Measurements from ENCODE around the gene AMDHD1.

AMDHD1 gene

DNA sequence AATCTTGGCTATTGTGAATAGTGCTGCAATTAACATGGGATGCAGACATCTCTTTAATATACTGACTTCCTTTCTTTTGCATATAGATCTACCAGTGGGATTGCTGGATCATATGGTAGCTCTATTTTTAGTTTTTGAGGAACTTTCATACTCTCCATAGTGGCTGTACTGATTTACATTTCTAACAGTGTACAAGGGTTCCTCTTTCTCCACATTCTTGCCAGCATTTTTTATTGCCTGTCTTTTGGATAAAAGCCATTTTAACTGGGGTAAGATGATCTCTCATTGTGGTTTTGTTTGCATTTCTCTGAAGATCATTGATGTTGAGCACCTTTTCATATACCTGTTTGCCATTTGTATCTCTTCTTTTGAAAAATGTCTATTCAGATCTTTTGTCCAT lies 8.4 kb downstream of the AMDHD1 start:
- TF ChIP-seq, protein P1, sequence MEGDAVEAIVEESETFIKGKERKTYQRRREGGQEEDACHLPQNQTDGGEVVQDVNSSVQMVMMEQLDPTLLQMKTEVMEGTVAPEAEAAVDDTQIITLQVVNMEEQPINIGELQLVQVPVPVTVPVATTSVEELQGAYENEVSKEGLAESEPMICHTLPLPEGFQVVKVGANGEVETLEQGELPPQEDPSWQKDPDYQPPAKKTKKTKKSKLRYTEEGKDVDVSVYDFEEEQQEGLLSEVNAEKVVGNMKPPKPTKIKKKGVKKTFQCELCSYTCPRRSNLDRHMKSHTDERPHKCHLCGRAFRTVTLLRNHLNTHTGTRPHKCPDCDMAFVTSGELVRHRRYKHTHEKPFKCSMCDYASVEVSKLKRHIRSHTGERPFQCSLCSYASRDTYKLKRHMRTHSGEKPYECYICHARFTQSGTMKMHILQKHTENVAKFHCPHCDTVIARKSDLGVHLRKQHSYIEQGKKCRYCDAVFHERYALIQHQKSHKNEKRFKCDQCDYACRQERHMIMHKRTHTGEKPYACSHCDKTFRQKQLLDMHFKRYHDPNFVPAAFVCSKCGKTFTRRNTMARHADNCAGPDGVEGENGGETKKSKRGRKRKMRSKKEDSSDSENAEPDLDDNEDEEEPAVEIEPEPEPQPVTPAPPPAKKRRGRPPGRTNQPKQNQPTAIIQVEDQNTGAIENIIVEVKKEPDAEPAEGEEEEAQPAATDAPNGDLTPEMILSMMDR (IDR thresholded peaks at IDR 0.05; ENCODE audit: borderline replicate concordance, insufficient read depth, low read depth, low read length) = no peak
- H3K4me3 ChIP-seq (ENCODE audit: low read depth, low read length) = no peak overlapping the region

DNA sequence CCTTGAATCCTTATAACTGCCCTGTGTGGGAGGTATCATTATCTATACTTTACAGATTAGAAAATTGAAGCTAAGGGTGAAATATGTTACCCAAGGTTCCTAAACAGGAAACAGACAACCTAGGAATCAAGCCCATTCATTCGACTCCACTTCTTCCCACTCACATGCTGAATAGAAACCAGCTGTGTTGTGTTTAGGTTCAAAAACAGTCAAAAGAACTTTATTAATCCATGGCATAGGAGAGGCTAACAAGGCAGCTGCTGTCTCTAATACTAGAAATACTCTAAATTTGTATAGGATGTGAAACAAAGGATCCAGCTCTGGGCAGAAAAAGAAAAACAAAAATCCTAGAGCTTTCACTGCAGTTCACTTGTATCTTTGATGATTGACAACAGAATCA lies 9.9 kb downstream of the AMDHD1 start:
- no peak overlapping the region for H3K4me3 ChIP-seq (ENCODE audit: low read depth, low read length)
- TF ChIP-seq, protein P1 (IDR thresholded peaks at IDR 0.05; ENCODE audit: borderline replicate concordance, insufficient read depth, low read depth, low read length) = no peak

DNA sequence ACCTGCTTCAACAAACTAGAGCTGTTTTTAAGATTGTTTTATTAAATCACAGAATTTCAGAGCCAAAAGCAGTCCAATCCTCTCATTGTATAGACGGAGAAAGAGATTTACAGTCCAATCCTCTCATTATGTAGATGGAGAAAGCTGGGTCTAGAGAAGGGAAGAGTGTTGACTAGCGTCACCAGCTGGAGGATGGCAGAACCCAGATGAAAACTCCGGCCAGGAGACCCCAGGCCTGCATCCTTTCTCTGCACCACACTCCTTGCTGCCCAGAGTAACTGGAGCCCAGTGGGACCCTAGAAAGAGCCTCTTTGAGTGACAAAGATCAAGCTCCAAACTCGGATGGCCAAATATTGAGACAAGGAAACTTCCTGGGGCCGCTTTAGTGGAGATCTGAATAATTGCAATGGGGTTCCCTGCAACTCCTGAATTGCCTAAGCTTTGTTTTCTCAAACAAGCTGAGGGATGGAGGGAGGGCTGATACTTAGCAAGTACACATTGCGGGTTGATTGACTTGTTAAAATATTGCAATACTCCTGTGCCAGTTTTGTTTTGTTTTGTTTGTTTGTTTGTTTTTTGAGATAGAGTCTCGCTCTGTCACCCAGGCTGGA lies 12.5 kb downstream of the AMDHD1 start:
- no peak overlapping the region for H3K4me3 ChIP-seq (ENCODE audit: low read depth, low read length)
- TF ChIP-seq, protein P1 (IDR thresholded peaks at IDR 0.05; ENCODE audit: borderline replicate concordance, insufficient read depth, low read depth, low read length) = no peak

DNA sequence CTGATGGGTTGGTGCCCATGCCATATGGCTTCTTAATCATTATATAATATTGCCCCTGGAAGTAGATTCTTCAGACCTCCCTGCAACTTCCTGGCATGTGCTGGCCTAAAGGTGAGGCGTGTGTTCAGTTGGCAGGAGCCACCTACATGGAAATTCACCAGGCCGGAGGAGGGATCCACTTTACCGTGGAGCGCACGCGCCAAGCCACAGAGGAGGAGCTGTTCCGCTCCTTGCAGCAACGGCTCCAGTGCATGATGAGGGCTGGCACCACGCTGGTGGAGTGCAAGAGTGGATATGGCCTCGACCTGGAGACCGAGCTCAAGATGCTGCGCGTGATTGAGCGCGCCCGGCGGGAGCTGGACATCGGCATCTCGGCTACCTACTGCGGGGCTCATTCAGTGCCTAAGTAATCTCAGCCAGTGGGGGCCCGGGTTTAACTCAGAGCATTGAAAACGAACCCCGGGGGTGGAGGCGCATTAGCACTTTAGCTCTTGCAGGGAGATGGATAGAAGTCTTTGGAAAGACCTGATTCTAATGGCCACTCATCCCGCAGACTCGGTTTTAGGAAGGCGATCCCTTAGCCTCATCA lies 13.5 kb downstream of the AMDHD1 start:
- TF ChIP-seq, protein P1 (IDR thresholded peaks at IDR 0.05; ENCODE audit: borderline replicate concordance, insufficient read depth, low read depth, low read length) = no peak

DNA sequence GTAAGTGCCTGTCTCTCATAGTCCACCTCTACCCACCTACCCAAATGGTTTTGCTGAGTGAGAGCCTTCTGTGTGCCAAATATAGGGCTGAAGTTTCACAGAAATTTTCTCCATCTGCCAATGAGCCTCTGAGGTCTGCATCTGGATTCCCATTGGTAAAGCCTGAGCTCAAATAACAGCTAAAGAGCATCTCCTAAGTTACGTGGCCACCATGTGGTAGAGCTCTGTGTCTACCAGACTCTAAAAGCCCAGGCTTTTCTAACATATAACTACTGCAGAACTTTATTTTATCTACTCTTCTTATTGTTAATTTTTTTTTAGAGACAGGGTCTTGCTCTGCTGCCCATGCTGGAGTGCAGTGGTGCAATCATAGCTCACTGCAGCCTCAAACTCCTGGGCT lies 16.0 kb downstream of the AMDHD1 start:
- TF ChIP-seq, protein P1 (IDR thresholded peaks at IDR 0.05; ENCODE audit: borderline replicate concordance, insufficient read depth, low read depth, low read length) = no peak
- H3K4me3 ChIP-seq (ENCODE audit: low read depth, low read length) = no peak overlapping the region

More for the DNA sequence above, 13.5 kb downstream of the AMDHD1 start:
- no peak overlapping the region for H3K4me3 ChIP-seq (ENCODE audit: low read depth, low read length)

DNA sequence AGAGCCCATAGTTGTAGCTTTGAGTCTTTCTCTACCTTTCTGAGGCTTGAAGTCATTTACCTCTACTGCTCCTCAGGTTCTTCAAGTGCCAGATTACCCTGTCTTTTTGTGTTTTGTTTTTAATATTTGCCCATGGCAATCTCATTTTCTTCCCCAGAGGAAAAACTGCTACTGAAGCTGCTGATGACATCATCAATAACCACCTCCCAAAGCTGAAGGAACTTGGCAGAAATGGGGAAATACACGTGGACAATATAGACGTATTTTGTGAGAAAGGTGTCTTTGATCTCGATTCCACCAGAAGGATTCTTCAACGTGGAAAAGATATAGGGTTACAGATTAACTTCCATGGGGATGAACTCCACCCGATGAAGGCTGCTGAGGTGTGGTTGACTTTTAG lies 17.1 kb downstream of the AMDHD1 start:
- H3K4me3 ChIP-seq (ENCODE audit: low read depth, low read length) = no peak overlapping the region
- TF ChIP-seq, protein P1 (IDR thresholded peaks at IDR 0.05; ENCODE audit: borderline replicate concordance, insufficient read depth, low read depth, low read length) = no peak

DNA sequence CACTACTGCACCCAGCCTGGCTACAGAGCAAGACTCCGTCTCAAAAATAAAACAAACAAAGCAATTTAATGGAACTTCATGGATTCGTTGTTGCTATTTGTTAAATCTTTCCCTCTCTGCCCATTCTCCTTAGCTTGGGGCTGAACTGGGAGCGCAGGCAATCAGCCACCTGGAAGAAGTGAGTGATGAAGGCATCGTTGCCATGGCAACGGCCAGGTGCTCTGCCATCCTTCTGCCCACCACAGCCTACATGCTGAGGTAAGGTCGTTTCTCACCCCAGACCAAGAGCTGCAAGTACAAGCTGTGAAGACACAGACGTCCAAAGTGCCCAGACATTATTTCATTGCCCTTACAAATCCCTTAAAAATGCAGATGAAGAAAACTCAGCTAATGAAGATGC lies 19.1 kb downstream of the AMDHD1 start:
- TF ChIP-seq, protein P1 (IDR thresholded peaks at IDR 0.05; ENCODE audit: borderline replicate concordance, insufficient read depth, low read depth, low read length) = no peak

More for the DNA sequence above, 19.1 kb downstream of the AMDHD1 start:
- no peak overlapping the region for H3K4me3 ChIP-seq (ENCODE audit: low read depth, low read length)

Measured in GM12875 (cell line).